IMR-90 (cell line): ENCODE data around the gene DENND10. TPM values are rescaled to one million over a fixed set of nuclear protein-coding genes. Genes with fewer than 3 reads are reported as not detected.

ENCODE experiments used
- ATAC-seq: fragments of 200-7000 bp; cut with Tn5 transposase; 2 replicates; pipeline ENCODE4 v1.9.1; 2020; ENCODE audit warnings: low read depth, mild to moderate bottlenecking, moderate library complexity
- BruUV-seq: library from RNA; stranded (reverse); fragments of 400-500 nt; replicated peaks from 2 replicates; lab custom pipeline; 2021; lab: Mats Ljungman, UMichigan
- CTCF ChIA-PET: fragments of 300-600 bp; formaldehyde crosslinking; extraction: SDS; loops from one replicate; lab custom pipeline; 2021; ENCODE audit warnings: antibody characterized with exemption; lab: Yijun Ruan, JAX
- POLR2A ChIA-PET: fragments of 300-600 bp; sonication (Branson Sonifier 250); formaldehyde crosslinking; loops from one replicate; lab custom pipeline; 2022; ENCODE audit warnings: antibody characterized with exemption; ENCODE audit not compliant: unreplicated experiment; lab: Charles Lee
- DNase-seq: peaks from one replicate; pipeline ENCODE4 v3.0.0; 2013
- H2AFZ ChIP-seq: replicated peaks from 2 replicates; pipeline ENCODE3; 2013; ENCODE audit warnings: low read length, mild to moderate bottlenecking; ENCODE audit not compliant: poor library complexity
- H2AK5ac ChIP-seq: 2 replicates; pipeline ENCODE4 v1.6.1; 2013; ENCODE audit warnings: low read depth, low read length, inconsistent platforms
- H2AK9ac ChIP-seq: replicated peaks from 2 replicates; pipeline ENCODE3; 2013; ENCODE audit warnings: mild to moderate bottlenecking, low read depth, low read length, moderate library complexity; ENCODE audit not compliant: poor library complexity
- H2BK120ac ChIP-seq: 2 replicates; pipeline ENCODE4 v1.6.1; 2013; ENCODE audit warnings: low read depth, low read length, inconsistent platforms
- H2BK15ac ChIP-seq: 3 replicates; pipeline ENCODE4 v1.6.1; 2013; ENCODE audit warnings: low read depth, low read length, inconsistent platforms
- H2BK20ac ChIP-seq: 2 replicates; pipeline ENCODE4 v1.6.1; 2013; ENCODE audit warnings: low read depth, mild to moderate bottlenecking, inconsistent platforms, low read length, moderate library complexity
- H2BK5ac ChIP-seq: 2 replicates; pipeline ENCODE4 v1.6.1; 2013; ENCODE audit warnings: mild to moderate bottlenecking, low read depth, low read length, inconsistent platforms; ENCODE audit not compliant: poor library complexity, severe bottlenecking
- H3K14ac ChIP-seq: replicated peaks from 2 replicates; pipeline ENCODE4 v1.6.1; 2013; ENCODE audit warnings: low read depth, low read length, inconsistent platforms
- H3K18ac ChIP-seq: 2 replicates; pipeline ENCODE4 v1.6.1; 2013; ENCODE audit warnings: low read depth, low read length, control low read depth
- H3K23ac ChIP-seq: 2 replicates; pipeline ENCODE4 v1.6.1; 2013; ENCODE audit warnings: low read depth, low read length, inconsistent platforms
- H3K27ac ChIP-seq: 2 replicates; pipeline ENCODE4 v1.5.1; 2013; ENCODE audit warnings: mild to moderate bottlenecking, control low read depth, low read length; ENCODE audit not compliant: insufficient read depth
- H3K27me3 ChIP-seq: 2 replicates; pipeline ENCODE4 v1.6.1; 2013; ENCODE audit warnings: low read length; ENCODE audit not compliant: control insufficient read depth, insufficient read depth
- H3K36me3 ChIP-seq: 2 replicates; pipeline ENCODE4 v1.6.1; 2013; ENCODE audit warnings: low read length, mixed read lengths; ENCODE audit not compliant: control insufficient read depth, insufficient read depth
- H3K4ac ChIP-seq: 2 replicates; pipeline ENCODE4 v1.6.1; 2013; ENCODE audit warnings: low read depth, low read length, inconsistent platforms
- H3K4me1 ChIP-seq: 2 replicates; pipeline ENCODE4 v1.6.1; 2013; ENCODE audit warnings: low read length, mixed read lengths; ENCODE audit not compliant: control insufficient read depth, insufficient read depth
- H3K4me2 ChIP-seq: 2 replicates; pipeline ENCODE4 v1.6.1; 2013; ENCODE audit warnings: low read depth, mild to moderate bottlenecking, control low read depth, low read length, moderate library complexity
- H3K4me3 ChIP-seq: 2 replicates; pipeline ENCODE4 v1.5.1; 2013; ENCODE audit warnings: low read depth, mild to moderate bottlenecking, control low read depth, low read length, moderate library complexity; ENCODE audit not compliant: insufficient read depth
- H3K56ac ChIP-seq: 2 replicates; pipeline ENCODE4 v1.6.1; 2013; ENCODE audit warnings: low read length, inconsistent platforms; ENCODE audit not compliant: insufficient read depth; ENCODE audit errors: extremely low read depth
- H3K79me1 ChIP-seq, 2 experiments: 2 replicates each; pipeline ENCODE4 v1.6.1; 2013; ENCODE audit warnings: low read length in 2 of 2, inconsistent platforms in 1 of 2, low read depth in 1 of 2
- H3K9ac ChIP-seq: 2 replicates; pipeline ENCODE4 v1.6.1; 2013; ENCODE audit warnings: low read depth, low read length, control low read depth
- H3K9me1 ChIP-seq: 2 replicates; pipeline ENCODE4 v1.6.1; 2013; ENCODE audit warnings: low read length, inconsistent platforms; ENCODE audit not compliant: insufficient read depth
- H3K9me3 ChIP-seq: 2 replicates; pipeline ENCODE4 v1.6.1; 2013; ENCODE audit warnings: low read length; ENCODE audit not compliant: control insufficient read depth, insufficient read depth
- H4K20me1 ChIP-seq: 2 replicates; pipeline ENCODE4 v1.6.1; 2013; ENCODE audit warnings: low read length, inconsistent platforms; ENCODE audit not compliant: insufficient read depth
- H4K5ac ChIP-seq: 2 replicates; pipeline ENCODE4 v1.6.1; 2013; ENCODE audit warnings: mild to moderate bottlenecking, low read depth, low read length, control low read depth
- H4K8ac ChIP-seq, 2 experiments: 2 replicates each; pipeline ENCODE4 v1.6.1; 2013; ENCODE audit warnings: low read depth in 2 of 2, low read length in 2 of 2, control low read depth in 1 of 2, inconsistent platforms in 1 of 2
- H4K91ac ChIP-seq: 2 replicates; pipeline ENCODE4 v1.6.1; 2013; ENCODE audit warnings: low read depth, low read length, inconsistent platforms; ENCODE audit not compliant: insufficient read depth
- CEBPB ChIP-seq: IDR thresholded peaks from 2 replicates; pipeline ENCODE4 v1.6.1; 2012; ENCODE audit warnings: low read depth, low read length, improper control_type of control experiment
- CTCF ChIP-seq: conservative IDR thresholded peaks from 2 replicates; pipeline ENCODE4 v1.5.1; 2012; ENCODE audit warnings: mild to moderate bottlenecking, low read depth, low read length, improper control_type of control experiment
- MAFK ChIP-seq: IDR thresholded peaks from 2 replicates; pipeline ENCODE4 v1.6.1; 2012; ENCODE audit warnings: low read depth, low read length, improper control_type of control experiment
- MXI1 ChIP-seq: IDR thresholded peaks from 2 replicates; pipeline ENCODE4 v1.6.1; 2012; ENCODE audit warnings: low read depth, mild to moderate bottlenecking, low read length, moderate library complexity, borderline replicate concordance
- NFE2L2 ChIP-seq: fragments of 150-350 bp; IDR thresholded peaks from 2 replicates; pipeline ENCODE4 v1.6.1; 2016; ENCODE audit warnings: low read depth, mild to moderate bottlenecking, low read length
- POLR2A ChIP-seq: IDR thresholded peaks from 2 replicates; pipeline ENCODE4 v1.6.1; 2012; ENCODE audit warnings: mild to moderate bottlenecking, low read depth, low read length
- RAD21 ChIP-seq: IDR thresholded peaks from 2 replicates; pipeline ENCODE4 v1.6.1; 2012; ENCODE audit warnings: low read length, improper control_type of control experiment
- USF2 ChIP-seq: fragments of 150-350 bp; IDR thresholded peaks from 2 replicates; pipeline ENCODE4 v1.6.1; 2017; ENCODE audit warnings: mild to moderate bottlenecking, antibody characterized with exemption, low read length, low read depth
- WGBS, 2 experiments: methylation state at CpG; one replicate each; pipeline versions ENCODE4 v1.1.5 to v1.1.7; 2013; ENCODE audit warnings: missing lambda C conversion rate in 2 of 2; ENCODE audit not compliant: insufficient read length in 1 of 2; ENCODE audit errors: extremely low coverage in 2 of 2; 5-methylcytosine and 5-hydroxymethylcytosine counted together
- dilution Hi-C: fragments of 300-500 bp; cut with HindIII; formaldehyde crosslinking; loops from one replicate; pipeline ENCODE4 v1.14.3; 2018; ENCODE audit warnings: low sequenced_read_pairs; ENCODE audit not compliant: unreplicated experiment
- in situ Hi-C: fragments of 300-500 bp; cut with MboI; formaldehyde crosslinking; loops from 3 replicates; pipeline ENCODE4 v1.14.3; 2019; ENCODE audit warnings: low sequenced_read_pairs, inconsistent platforms, mixed read lengths
- intact Hi-C: fragments of 100-400 bp; cut with micrococcal nuclease; formaldehyde crosslinking; loops from 2 replicates; pipeline ENCODE4 v1.10.0; 2022
- polyA plus RNA-seq, 3 experiments: library from polyadenylated mRNA; depleted of rRNA; stranded (reverse); fragments of >200 nt; gene quantifications; 2 replicates each; pipeline ENCODE4 v1.2.3, GENCODE V29; 2012; ENCODE audit warnings: low replicate concordance in 1 of 3
- total RNA-seq: library from RNA; depleted of rRNA; stranded (reverse); fragments of >200 nt; gene quantifications from 2 replicates; pipeline ENCODE4 v1.2.3, GENCODE V29; 2012
- TF ChIP-seq, protein P1 (sequence below): fragments of 150-350 bp; IDR thresholded peaks from 2 replicates; pipeline ENCODE4 v1.6.1; 2016; ENCODE audit warnings: low read depth, mild to moderate bottlenecking, low read length, moderate library complexity, borderline replicate concordance

Gene DENND10
- total and polyA plus RNA-seq, 2 of the 4 experiments (the other 2 are of a cell fraction), result 50.9 to 81.4 TPM

DNA sequence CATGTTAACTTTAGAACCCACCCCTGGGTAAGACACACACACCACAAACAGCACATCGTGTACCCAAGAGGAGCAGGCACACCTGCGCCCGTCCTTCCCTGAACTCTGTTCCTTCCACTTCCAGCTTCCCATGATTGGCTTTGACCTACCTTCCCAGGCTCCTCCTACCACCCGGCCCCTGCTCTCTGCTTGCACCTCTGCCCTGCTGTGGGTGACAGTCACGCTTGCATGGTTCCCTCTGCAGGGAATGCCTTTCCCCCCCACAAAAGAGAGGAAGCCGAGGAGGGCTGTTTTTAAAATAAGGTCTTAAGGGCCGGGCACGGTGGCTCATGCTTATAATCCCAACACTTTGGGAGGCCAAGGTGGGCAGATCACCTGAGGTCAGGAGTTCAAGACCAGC, 45.2 kb downstream of the DENND10 start:
- no peak overlapping the region for H2BK15ac ChIP-seq
- no peak overlapping the region for H3K4me2 ChIP-seq
- intact Hi-C loops (no loop called here), dilution Hi-C loops (no loop called here), in situ Hi-C loops (no loop called here)
- CTCF ChIA-PET, result no interaction called here
- H2AK5ac ChIP-seq, result no peak overlapping the region
- H3K4ac ChIP-seq, result no peak overlapping the region
- no peak overlapping the region for H2AFZ ChIP-seq
- H4K20me1 ChIP-seq, result no peaks in the 10 kb centered on the region
- H2BK5ac ChIP-seq, result no peak overlapping the region
- no peaks in the 10 kb centered on the region for H3K9me3 ChIP-seq
- no peaks in the 10 kb centered on the region; the same call in 1 of the 2 replicates for H3K9me1 ChIP-seq
- DNase-seq, result no peak
- no peak for ATAC-seq
- H3K79me1 ChIP-seq, result no peaks in the 10 kb centered on the region
- no TSS peak for BruUV-seq
- H3K36me3 ChIP-seq, result peaks cover 17% of the 10 kb centered on the region
- H2BK120ac ChIP-seq, result no peak overlapping the region
- no peak overlapping the region for H3K23ac ChIP-seq
- H4K91ac ChIP-seq, result no peak overlapping the region
- WGBS, 2 experiments, result 100% methylated on average over 3 of the region's 8 CpGs; no CpG with 5 or more reads in 1 of the 2 experiments
- no peak overlapping the region for H4K5ac ChIP-seq
- H3K4me3 ChIP-seq, result no peak overlapping the region
- H2AK9ac ChIP-seq, result peak overlapping the region; percentile 50
- no peak overlapping the region for H3K27ac ChIP-seq
- no peak overlapping the region for H3K18ac ChIP-seq
- H3K14ac ChIP-seq, result no peak overlapping the region
- no peak overlapping the region; the same call in 1 of the 2 replicates for H3K56ac ChIP-seq
- no peak overlapping the region for H4K8ac ChIP-seq
- no peak overlapping the region for H3K9ac ChIP-seq
- no peak for TF ChIP-seq POLR2A
- TF ChIP-seq, protein P1, sequence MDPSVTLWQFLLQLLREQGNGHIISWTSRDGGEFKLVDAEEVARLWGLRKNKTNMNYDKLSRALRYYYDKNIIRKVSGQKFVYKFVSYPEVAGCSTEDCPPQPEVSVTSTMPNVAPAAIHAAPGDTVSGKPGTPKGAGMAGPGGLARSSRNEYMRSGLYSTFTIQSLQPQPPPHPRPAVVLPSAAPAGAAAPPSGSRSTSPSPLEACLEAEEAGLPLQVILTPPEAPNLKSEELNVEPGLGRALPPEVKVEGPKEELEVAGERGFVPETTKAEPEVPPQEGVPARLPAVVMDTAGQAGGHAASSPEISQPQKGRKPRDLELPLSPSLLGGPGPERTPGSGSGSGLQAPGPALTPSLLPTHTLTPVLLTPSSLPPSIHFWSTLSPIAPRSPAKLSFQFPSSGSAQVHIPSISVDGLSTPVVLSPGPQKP, result no peak
- TF ChIP-seq RAD21, result no peak
- TF ChIP-seq MAFK, result no peak
- TF ChIP-seq MXI1, result no peak
- no peak for TF ChIP-seq CEBPB
- TF ChIP-seq NFE2L2, result no peak
- no peak for TF ChIP-seq USF2
- no peak for TF ChIP-seq CTCF
- no peaks in the 10 kb centered on the region for H3K4me1 ChIP-seq
- POLR2A ChIA-PET, result no interaction called here
- no peak overlapping the region for H2BK20ac ChIP-seq
- no peaks in the 10 kb centered on the region for H3K27me3 ChIP-seq
